Mucosa of descending colon (tissue), 3 donors: Measurements from ENCODE around the gene NKD2. TPM values are rescaled to one million over a fixed set of nuclear protein-coding genes. Genes with fewer than 3 reads are reported as not detected.

Source experiments
- ATAC-seq: fragments of 200-7000 bp; cut with Tn5 transposase; one replicate; pipeline ENCODE4 v1.9.1; 2020; ENCODE audit warnings: mild to moderate bottlenecking, moderate library complexity
- DNase-seq, 3 donors: peaks; one replicate each; pipeline ENCODE4 v3.0.0-alpha.2; 2020
- H3K36me3 ChIP-seq: fragments of 200-600 bp; one replicate; pipeline ENCODE4 v1.8.0; 2021; ENCODE audit warnings: low read depth, mild to moderate bottlenecking
- H3K4me1 ChIP-seq: fragments of 200-600 bp; one replicate; pipeline ENCODE4 v1.8.0; 2021; ENCODE audit warnings: low read depth, mild to moderate bottlenecking
- H3K4me3 ChIP-seq: fragments of 200-600 bp; one replicate; pipeline ENCODE4 v1.8.0; 2021; ENCODE audit warnings: mild to moderate bottlenecking
- H3K9me3 ChIP-seq: fragments of 200-600 bp; one replicate; pipeline ENCODE4 v1.8.0; 2021; ENCODE audit warnings: mild to moderate bottlenecking
- CTCF ChIP-seq: fragments of 200-600 bp; IDR thresholded peaks from one replicate; pipeline ENCODE4 v1.8.0; 2022; ENCODE audit warnings: antibody characterized with exemption, mild to moderate bottlenecking
- intact Hi-C, 2 donors: fragments of 100-400 bp; cut with DNase I in 1 of 2; cut with micrococcal nuclease in 1 of 2; formaldehyde crosslinking; loops; one replicate each; pipeline versions ENCODE4 v1.11.0 to v1.11.1; 2022; cut with DNase I, micrococcal nuclease
- total RNA-seq, 3 donors: library from RNA; stranded (reverse); fragmentation: NEBNext Ultra II Directional in 2 of 3; extraction: Animal tissue kit (Norgen Biotek cat#: 25700) in 2 of 3; gene quantifications; one replicate each; pipeline versions ENCODE4 v1.2.1 to v1.2.4, GENCODE V29; 2021 to 2023
- donor health status: DM: no; HTN: no; CAD: no; lungs with moderate emphysema.
- donor health status: DM: no; HTN: no; CAD: no.
- donor health status: DM: no; HTN: yes; CAD: no.

The NKD2 gene
- total RNA-seq, 3 donors from 2014 or later, result 0.93 to 3.7 (median 2.1) TPM

DNA sequence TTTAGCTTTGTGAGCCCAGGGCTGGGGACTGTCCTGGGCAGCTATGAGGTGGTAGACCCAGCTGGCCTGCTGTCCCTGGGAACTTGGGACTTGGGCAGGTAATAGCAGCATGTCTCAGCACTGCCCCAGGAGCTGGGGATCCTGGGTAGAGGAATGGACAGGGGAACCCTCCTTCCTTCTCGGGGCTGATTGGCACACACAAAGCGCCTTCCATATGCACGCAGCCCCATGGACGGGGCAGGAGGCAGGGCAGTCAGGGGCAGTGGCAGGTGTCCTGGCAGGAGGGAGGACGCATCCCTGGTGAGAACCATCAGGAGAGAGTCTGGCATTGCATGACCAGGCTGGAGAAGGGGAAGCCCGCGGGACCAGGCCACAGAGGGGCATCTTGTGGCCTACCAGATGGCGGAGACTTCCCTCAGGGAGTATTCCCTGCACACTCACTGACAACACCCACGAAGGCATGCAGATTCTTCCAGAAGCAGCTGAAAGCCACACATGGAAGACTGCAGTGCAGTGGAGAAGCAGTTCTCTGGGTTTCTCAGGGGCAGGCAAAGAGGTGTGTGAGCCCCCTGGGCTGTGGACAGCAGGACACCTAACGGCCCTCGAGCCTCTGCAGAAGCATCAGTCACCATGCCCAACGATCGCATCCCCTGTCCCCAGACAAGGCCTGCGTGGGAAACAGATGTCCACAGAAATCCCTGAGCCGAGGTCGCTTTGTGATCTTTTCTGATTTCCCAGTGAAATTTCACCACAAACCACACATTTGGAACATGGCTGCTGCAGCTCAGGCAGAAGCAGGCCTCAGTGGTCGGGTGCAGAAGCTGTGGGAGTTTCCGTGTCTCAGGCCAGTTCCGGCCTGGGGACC is 7.0 kb upstream of the NKD2 start:
- Histone ChIP-seq H3K9me3 (no peaks in the 10 kb centered on the region), H3K4me1 (peaks cover 18% of the 10 kb centered on the region), H3K4me3 (no peak overlapping the region), H3K36me3 (no peaks in the 10 kb centered on the region)
- intact Hi-C loops, result loop anchor here in 1 of 2 donors (10.0 kb wide), 1 partner anchor 77 kb away; no protein-coding TSS in a partner anchor
- ATAC-seq (no peak), DNase-seq (peak; percentile 1 to 29 (median 18))
- TF ChIP-seq CTCF, result no peak

GRCh38 chr5:1002271-1002546 is 6.4 kb upstream of the NKD2 start:
- TF ChIP-seq CTCF, result no peak
- DNase-seq (no peak), ATAC-seq (no peak)
- H3K4me1 ChIP-seq, result peaks cover 18% of the 10 kb centered on the region
- intact Hi-C loops, result loop anchor here in 1 of 2 donors (10.0 kb wide), 1 partner anchor 77 kb away; no protein-coding TSS in a partner anchor
- no peaks in the 10 kb centered on the region for H3K36me3 ChIP-seq
- H3K9me3 ChIP-seq, result no peaks in the 10 kb centered on the region
- no peak overlapping the region for H3K4me3 ChIP-seq

DNA sequence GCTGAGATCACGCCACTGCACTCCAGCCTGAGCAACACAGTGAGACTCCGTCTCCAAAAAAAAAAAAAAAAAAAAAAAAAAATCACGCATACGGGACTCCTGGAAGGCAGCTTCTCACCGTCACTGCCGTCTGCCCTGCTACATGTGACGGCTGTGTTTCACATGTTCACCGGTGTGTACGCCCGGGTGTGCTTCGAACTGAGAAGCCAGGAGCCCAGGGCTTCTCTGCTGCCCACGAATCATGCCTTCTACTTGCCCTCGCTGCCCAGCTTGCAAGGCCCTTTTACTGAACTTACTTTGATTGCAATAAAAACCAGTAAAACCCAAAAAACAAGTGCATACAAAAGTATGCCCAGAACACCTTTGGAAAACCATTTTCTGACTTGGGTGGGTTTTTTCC is 5.8 kb upstream of the NKD2 start:
- intact Hi-C loops, result loop anchor here in 1 of 2 donors (10.0 kb wide), 1 partner anchor 78 kb away; no protein-coding TSS in a partner anchor

GRCh38 chr5:1003296-1003937 is 5.2 kb upstream of the NKD2 start:
- Histone ChIP-seq H3K4me3 (no peak overlapping the region), H3K36me3 (no peaks in the 10 kb centered on the region), H3K4me1 (peaks cover 18% of the 10 kb centered on the region), H3K9me3 (no peaks in the 10 kb centered on the region)
- peak; percentile 26 for ATAC-seq
- TF ChIP-seq CTCF, result no peak
- DNase-seq, result peak; percentile 39 to 60 (median 54)
- intact Hi-C loops, result loop anchor here in 1 of 2 donors (10.0 kb wide), 1 partner anchor 79 kb away; no protein-coding TSS in a partner anchor

More for the DNA sequence above, 5.8 kb upstream of the NKD2 start:
- Histone ChIP-seq H3K4me3 (no peak overlapping the region), H3K9me3 (no peaks in the 10 kb centered on the region), H3K4me1 (peaks cover 18% of the 10 kb centered on the region), H3K36me3 (no peaks in the 10 kb centered on the region)
- ATAC-seq (no peak), DNase-seq (peak; percentile 0 to 42 (median 19))
- TF ChIP-seq CTCF, result no peak

DNA sequence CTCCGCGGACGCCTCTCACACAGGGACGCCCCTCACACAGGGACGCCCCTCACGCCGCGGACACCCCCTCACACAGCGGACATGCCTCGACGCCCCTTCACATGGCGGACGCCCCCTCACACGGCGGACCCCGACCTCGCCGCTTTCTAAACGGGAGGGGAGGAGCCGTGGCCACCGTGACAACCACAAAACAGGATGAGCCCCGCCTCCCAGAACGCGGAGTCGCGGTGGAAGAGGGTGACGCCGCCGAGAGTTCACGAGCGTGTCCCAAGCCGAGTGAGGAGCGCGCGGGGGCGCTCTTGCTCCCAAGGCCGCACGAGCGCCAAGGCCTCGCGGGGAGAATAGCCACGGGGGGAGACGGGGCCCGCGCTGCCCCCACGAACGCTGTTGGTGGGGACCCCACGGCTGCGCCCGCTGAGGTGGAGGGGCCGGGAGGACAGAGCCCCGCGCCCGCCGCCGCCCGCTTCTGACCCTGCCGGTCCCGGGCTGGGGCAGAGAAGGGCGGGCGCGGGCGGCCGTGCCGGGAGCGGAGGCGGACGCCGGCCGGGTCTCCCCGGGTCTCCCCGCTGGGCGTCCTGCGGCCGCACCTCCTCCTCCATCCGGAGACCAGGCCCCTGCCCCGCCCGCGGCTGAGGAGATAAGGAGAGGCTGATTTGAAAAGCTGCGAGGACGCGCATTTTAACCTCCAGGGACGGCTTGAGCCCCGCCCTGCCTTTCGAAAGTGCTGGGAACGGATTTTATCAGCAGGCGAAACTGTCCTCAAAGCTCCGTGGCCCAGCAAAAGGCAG is 3.9 kb upstream of the NKD2 start:
- H3K36me3 ChIP-seq, result no peaks in the 10 kb centered on the region
- peak; percentile 76 for ATAC-seq
- intact Hi-C loops, result loop anchor here in 1 of 2 donors (10.0 kb wide), 1 partner anchor 80 kb away; no protein-coding TSS in a partner anchor
- H3K9me3 ChIP-seq, result no peaks in the 10 kb centered on the region
- TF ChIP-seq CTCF, result no peak
- H3K4me3 ChIP-seq, result no peak overlapping the region
- peaks cover 23% of the 10 kb centered on the region for H3K4me1 ChIP-seq
- peak; percentile 70 to 77 (median 71) for DNase-seq
